HepG2 (cell line): ENCODE measurements around the gene ACAP3. TPM values are rescaled to one million over a fixed set of nuclear protein-coding genes. Genes with fewer than 3 reads are reported as not detected.

Source experiments
- ATAC-seq: fragments of 200-7000 bp; cut with Tn5 transposase; 3 replicates; pipeline ENCODE4 v1.9.1; 2020; ENCODE audit warnings: mild to moderate bottlenecking, moderate library complexity
- BruUV-seq: library from RNA; stranded (reverse); fragments of 400-500 nt; replicated peaks from 2 replicates; lab custom pipeline; 2021; lab: Mats Ljungman, UMichigan
- CTCF ChIA-PET: fragments of 300-600 bp; formaldehyde crosslinking; extraction: SDS; loops from one replicate; lab custom pipeline; 2021; ENCODE audit warnings: low total read pairs, inconsistent platforms, low intra/inter-chr PET ratio; lab: Yijun Ruan, JAX
- POLR2A ChIA-PET: fragments of 350-600 bp; sonication (Branson Sonifier 250); formaldehyde crosslinking; loops from one replicate; lab custom pipeline; 2020; ENCODE audit warnings: antibody characterized with exemption, inconsistent platforms; lab: Yijun Ruan, JAX
- DNase-seq: peaks from one replicate; pipeline ENCODE4 v3.0.0-alpha.2; 2015; ENCODE audit warnings: low spot score
- FAIRE-seq: peaks from 3 replicates; lab custom pipeline; 2011; peaks lifted over from hg19 to GRCh38; lab: Jason Lieb, UNC
- H2AFZ ChIP-seq: one replicate; pipeline ENCODE4 v1.6.1; 2011; ENCODE audit warnings: low read length, inconsistent platforms
- H3K27ac ChIP-seq: fragments of 300-600 bp; 3 replicates; pipeline ENCODE4 v1.8.0; 2011; ENCODE audit warnings: mixed run types, mild to moderate bottlenecking, mixed read lengths, low read length, inconsistent platforms; ENCODE audit not compliant: insufficient read depth; ENCODE audit errors: extremely low read length
- H3K27me3 ChIP-seq, 2 experiments: fragments of 200-600 bp in 1 of 2; 2 replicates in 1 of 2; 3 replicates in 1 of 2; pipeline versions ENCODE4 v1.6.0 to v1.8.0; 2011; ENCODE audit warnings: low read length in 2 of 2, mild to moderate bottlenecking in 2 of 2, moderate library complexity in 2 of 2, inconsistent platforms in 1 of 2; ENCODE audit not compliant: insufficient read depth in 2 of 2, control insufficient read depth in 1 of 2
- H3K36me3 ChIP-seq, 2 experiments: fragments of 200-600 bp in 1 of 2; replicated peaks in 1 of 2; 2 replicates in 1 of 2; 3 replicates in 1 of 2; pipeline versions ENCODE4 v1.5.1 to v1.8.0; 2011; ENCODE audit warnings: low read length in 2 of 2, inconsistent platforms in 1 of 2; ENCODE audit not compliant: insufficient read depth in 2 of 2, control insufficient read depth in 1 of 2
- H3K4me1 ChIP-seq: 2 replicates; pipeline ENCODE4 v1.5.1; 2012; ENCODE audit warnings: low read length, inconsistent platforms; ENCODE audit not compliant: insufficient read depth
- H3K4me2 ChIP-seq: 2 replicates; pipeline ENCODE4 v1.6.0; 2011; ENCODE audit warnings: low read depth, low read length, inconsistent platforms
- H3K4me3 ChIP-seq, 3 experiments: fragments of 200-600 bp in 1 of 3; sonication (generic), shearing (Covaris generic) in 1 of 3; replicated peaks in 1 of 3; 2 replicates each; pipeline ENCODE4 v1.5.1; 2011 to 2016; ENCODE audit warnings: low read length in 3 of 3, inconsistent platforms in 2 of 3, low read depth in 2 of 3, mild to moderate bottlenecking in 2 of 3, control low read depth in 1 of 3, mixed read lengths in 1 of 3; ENCODE audit not compliant: insufficient read depth in 1 of 3
- H3K79me2 ChIP-seq: one replicate; pipeline ENCODE4 v1.6.1; 2011; ENCODE audit warnings: low read length, inconsistent platforms; ENCODE audit not compliant: insufficient read depth
- H3K9ac ChIP-seq: 2 replicates; pipeline ENCODE4 v1.6.0; 2011; ENCODE audit warnings: mild to moderate bottlenecking, low read depth, low read length, inconsistent platforms; ENCODE audit not compliant: insufficient read depth
- H3K9me3 ChIP-seq: 2 replicates; pipeline ENCODE4 v1.5.1; 2012; ENCODE audit warnings: mild to moderate bottlenecking, low read length
- H4K20me1 ChIP-seq: 2 replicates; pipeline ENCODE4 v1.6.0; 2011; ENCODE audit warnings: inconsistent platforms, mild to moderate bottlenecking, low read length, moderate library complexity; ENCODE audit not compliant: insufficient read depth
- BHLHE40 ChIP-seq: IDR thresholded peaks from 2 replicates; pipeline ENCODE4 v1.6.1; 2011; ENCODE audit warnings: low read length, improper control_type of control experiment
- CHCHD3 ChIP-seq: sonication (generic); formaldehyde crosslinking; IDR thresholded peaks from 2 replicates; pipeline ENCODE4 v1.8.0; 2022; ENCODE audit warnings: mild to moderate bottlenecking, missing genetic modification reagents, moderate library complexity
- CSRNP1 ChIP-seq: sonication (generic); formaldehyde crosslinking; IDR thresholded peaks from 2 replicates; pipeline ENCODE4 v1.8.1; 2023; ENCODE audit warnings: mild to moderate bottlenecking, missing genetic modification reagents
- FOXP1 ChIP-seq, 2 experiments: fragments of 450-650 bp in 1 of 2; IDR thresholded peaks; 2 replicates each; pipeline ENCODE4 v1.6.1; 2017 to 2018; ENCODE audit warnings: antibody characterized with exemption in 1 of 2
- HES4 ChIP-seq: sonication (generic); formaldehyde crosslinking; IDR thresholded peaks from 2 replicates; pipeline ENCODE4 v1.9.0; 2021; ENCODE audit warnings: mild to moderate bottlenecking, missing genetic modification reagents, borderline replicate concordance
- HNF4A ChIP-seq: sonication (generic); formaldehyde crosslinking; IDR thresholded peaks from 2 replicates; pipeline ENCODE4 v1.4.0; 2020; ENCODE audit warnings: missing genetic modification reagents
- NONO ChIP-seq, 2 experiments: fragments of 450-650 bp in 1 of 2; sonication (generic) in 1 of 2; formaldehyde crosslinking in 1 of 2; IDR thresholded peaks in 1 of 2; conservative IDR thresholded peaks in 1 of 2; 2 replicates each; pipeline versions ENCODE4 v1.6.1 to v1.8.0; 2017 to 2022; ENCODE audit warnings: mild to moderate bottlenecking in 1 of 2, missing genetic modification reagents in 1 of 2, moderate library complexity in 1 of 2
- RBFOX2 ChIP-seq: fragments of 200-400 bp; formaldehyde crosslinking; IDR thresholded peaks from 2 replicates; pipeline ENCODE4 v1.6.1; 2017; ENCODE audit warnings: low read depth, mild to moderate bottlenecking, low read length
- SIN3B ChIP-seq: fragments of 150-350 bp; IDR thresholded peaks from 2 replicates; pipeline ENCODE4 v1.6.1; 2014; ENCODE audit warnings: low read length
- TRIM24 ChIP-seq: sonication (generic); formaldehyde crosslinking; IDR thresholded peaks from 2 replicates; pipeline ENCODE4 v1.8.0; 2022; ENCODE audit warnings: mild to moderate bottlenecking, missing genetic modification reagents
- ZEB1 ChIP-seq: IDR thresholded peaks from 2 replicates; pipeline ENCODE4 v1.6.1; 2012; ENCODE audit warnings: mild to moderate bottlenecking, low read depth, inconsistent platforms; ENCODE audit not compliant: insufficient replicate concordance
- ZNF569 ChIP-seq: sonication (generic); formaldehyde crosslinking; IDR thresholded peaks from 2 replicates; pipeline ENCODE4 v1.5.0; 2020; ENCODE audit warnings: mild to moderate bottlenecking, missing genetic modification reagents, moderate library complexity, borderline replicate concordance
- ZSCAN20 ChIP-seq: sonication (generic); formaldehyde crosslinking; IDR thresholded peaks from 2 replicates; pipeline ENCODE4 v1.4.0; 2020; ENCODE audit warnings: missing genetic modification reagents, mild to moderate bottlenecking, borderline replicate concordance
- ZSCAN9 ChIP-seq: IDR thresholded peaks from 2 replicates; pipeline ENCODE4 v1.6.1; 2016; ENCODE audit warnings: borderline replicate concordance
- WGBS: methylation state at CpG from one replicate; pipeline ENCODE4 v1.1.6; 2017; ENCODE audit warnings: low lambda C conversion rate; 5-methylcytosine and 5-hydroxymethylcytosine counted together
- in situ Hi-C: cut with HindIII; loops from 2 replicates; pipeline ENCODE4 v1.10.0; 2017; ENCODE audit warnings: low pct_unique_long_range_greater_than_20kb; ENCODE audit not compliant: extremely low pct_ligation_motif_present
- intact Hi-C: fragments of 100-400 bp; cut with micrococcal nuclease; formaldehyde crosslinking; loops from one replicate; pipeline ENCODE4 v1.10.0; 2022; ENCODE audit not compliant: unreplicated experiment
- polyA plus RNA-seq, 8 experiments: library from polyadenylated mRNA; depleted of rRNA in 3 of 8; stranded (reverse) in 7 of 8; unstranded in 1 of 8; fragments of >200 nt; fragmentation: Illumina TruSeq in 4 of 8; extraction: Trizol in 4 of 8; gene quantifications; 2 replicates each; pipeline versions ENCODE4 v1.2.1 to v1.2.3, GENCODE V29; 2011 to 2016; ENCODE audit warnings: low read depth in 4 of 8, missing spikeins in 1 of 8, mixed read lengths in 1 of 8; ENCODE audit not compliant: insufficient read depth in 1 of 8
- total RNA-seq, 5 experiments: library from RNA; depleted of rRNA; stranded (reverse); fragments of >200 nt; fragmentation: Illumina TruSeq; extraction: Trizol; gene quantifications; 2 replicates each; pipeline ENCODE4 v1.2.3, GENCODE V29; 2016; ENCODE audit warnings: low read depth in 1 of 5
- TF ChIP-seq, protein P1 (sequence below): sonication (generic); formaldehyde crosslinking; IDR thresholded peaks from 2 replicates; pipeline ENCODE4 v1.5.0; 2020; ENCODE audit warnings: mild to moderate bottlenecking, missing genetic modification reagents, moderate library complexity
- TF ChIP-seq, protein P2 (sequence below): IDR thresholded peaks from 2 replicates; pipeline ENCODE4 v1.6.1; 2012; ENCODE audit warnings: low read length, improper control_type of control experiment

The ACAP3 gene
- total and polyA plus RNA-seq, 2 of the 13 experiments (the other 11 are each of a cell fraction or from before 2014, with no cell fraction given): 29.4 to 50.8 TPM

- 67% methylated on average over 8 of the region's 8 CpGs for WGBS
- H3K27ac ChIP-seq: no peak overlapping the region
- H3K36me3 ChIP-seq: no peaks in the 10 kb centered on the region
- H3K4me2 ChIP-seq: peak overlapping the region; percentile 92
- no peak for FAIRE-seq
- POLR2A ChIA-PET: no interaction called here
- peak overlapping the region; percentile 69 to 74 (median 71); a peak in 4 of 6 replicates for H3K4me3 ChIP-seq
- H3K9me3 ChIP-seq: no peaks in the 10 kb centered on the region
- H3K9ac ChIP-seq: peak overlapping the region; percentile 80; the same call in 1 of the 2 replicates
- intact Hi-C loops: no loop called here
- no peak for ATAC-seq
- no peaks in the 10 kb centered on the region for H3K27me3 ChIP-seq
- peaks cover 4% of the 10 kb centered on the region for H3K79me2 ChIP-seq
- in situ Hi-C loops: no loop called here
- no TSS peak for BruUV-seq
- CTCF ChIA-PET: no interaction called here
- H4K20me1 ChIP-seq: no peaks in the 10 kb centered on the region
- no peak overlapping the region for H2AFZ ChIP-seq
- no peak for TF ChIP-seq ZNF569 (CRISPR knock-in tag)
- no peak for TF ChIP-seq ZSCAN20 (CRISPR knock-in tag)
- TF ChIP-seq, protein P1, sequence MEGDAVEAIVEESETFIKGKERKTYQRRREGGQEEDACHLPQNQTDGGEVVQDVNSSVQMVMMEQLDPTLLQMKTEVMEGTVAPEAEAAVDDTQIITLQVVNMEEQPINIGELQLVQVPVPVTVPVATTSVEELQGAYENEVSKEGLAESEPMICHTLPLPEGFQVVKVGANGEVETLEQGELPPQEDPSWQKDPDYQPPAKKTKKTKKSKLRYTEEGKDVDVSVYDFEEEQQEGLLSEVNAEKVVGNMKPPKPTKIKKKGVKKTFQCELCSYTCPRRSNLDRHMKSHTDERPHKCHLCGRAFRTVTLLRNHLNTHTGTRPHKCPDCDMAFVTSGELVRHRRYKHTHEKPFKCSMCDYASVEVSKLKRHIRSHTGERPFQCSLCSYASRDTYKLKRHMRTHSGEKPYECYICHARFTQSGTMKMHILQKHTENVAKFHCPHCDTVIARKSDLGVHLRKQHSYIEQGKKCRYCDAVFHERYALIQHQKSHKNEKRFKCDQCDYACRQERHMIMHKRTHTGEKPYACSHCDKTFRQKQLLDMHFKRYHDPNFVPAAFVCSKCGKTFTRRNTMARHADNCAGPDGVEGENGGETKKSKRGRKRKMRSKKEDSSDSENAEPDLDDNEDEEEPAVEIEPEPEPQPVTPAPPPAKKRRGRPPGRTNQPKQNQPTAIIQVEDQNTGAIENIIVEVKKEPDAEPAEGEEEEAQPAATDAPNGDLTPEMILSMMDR (CRISPR knock-in tag): no peak
- no peak for TF ChIP-seq RBFOX2
- no peak for TF ChIP-seq FOXP1 (IDR thresholded peaks at IDR 0.05)
- TF ChIP-seq FOXP1 (CRISPR knock-in tag; IDR thresholded peaks at IDR 0.05): no peak
- TF ChIP-seq CSRNP1 (CRISPR knock-in tag): no peak
- no peak for TF ChIP-seq ZEB1
- TF ChIP-seq ZSCAN9 (CRISPR knock-in tag): no peak
- TF ChIP-seq SIN3B: no peak
- no peak for TF ChIP-seq CHCHD3 (CRISPR knock-in tag)
- TF ChIP-seq HES4 (CRISPR knock-in tag): no peak
- TF ChIP-seq NONO (IDR thresholded peaks at IDR 0.05): no peak
- TF ChIP-seq NONO (CRISPR knock-in tag; conservative IDR thresholded peaks at IDR 0.05): no peak
- no peak for TF ChIP-seq TRIM24 (CRISPR knock-in tag)
- TF ChIP-seq HNF4A (CRISPR knock-in tag): no peak
- TF ChIP-seq, protein P2, sequence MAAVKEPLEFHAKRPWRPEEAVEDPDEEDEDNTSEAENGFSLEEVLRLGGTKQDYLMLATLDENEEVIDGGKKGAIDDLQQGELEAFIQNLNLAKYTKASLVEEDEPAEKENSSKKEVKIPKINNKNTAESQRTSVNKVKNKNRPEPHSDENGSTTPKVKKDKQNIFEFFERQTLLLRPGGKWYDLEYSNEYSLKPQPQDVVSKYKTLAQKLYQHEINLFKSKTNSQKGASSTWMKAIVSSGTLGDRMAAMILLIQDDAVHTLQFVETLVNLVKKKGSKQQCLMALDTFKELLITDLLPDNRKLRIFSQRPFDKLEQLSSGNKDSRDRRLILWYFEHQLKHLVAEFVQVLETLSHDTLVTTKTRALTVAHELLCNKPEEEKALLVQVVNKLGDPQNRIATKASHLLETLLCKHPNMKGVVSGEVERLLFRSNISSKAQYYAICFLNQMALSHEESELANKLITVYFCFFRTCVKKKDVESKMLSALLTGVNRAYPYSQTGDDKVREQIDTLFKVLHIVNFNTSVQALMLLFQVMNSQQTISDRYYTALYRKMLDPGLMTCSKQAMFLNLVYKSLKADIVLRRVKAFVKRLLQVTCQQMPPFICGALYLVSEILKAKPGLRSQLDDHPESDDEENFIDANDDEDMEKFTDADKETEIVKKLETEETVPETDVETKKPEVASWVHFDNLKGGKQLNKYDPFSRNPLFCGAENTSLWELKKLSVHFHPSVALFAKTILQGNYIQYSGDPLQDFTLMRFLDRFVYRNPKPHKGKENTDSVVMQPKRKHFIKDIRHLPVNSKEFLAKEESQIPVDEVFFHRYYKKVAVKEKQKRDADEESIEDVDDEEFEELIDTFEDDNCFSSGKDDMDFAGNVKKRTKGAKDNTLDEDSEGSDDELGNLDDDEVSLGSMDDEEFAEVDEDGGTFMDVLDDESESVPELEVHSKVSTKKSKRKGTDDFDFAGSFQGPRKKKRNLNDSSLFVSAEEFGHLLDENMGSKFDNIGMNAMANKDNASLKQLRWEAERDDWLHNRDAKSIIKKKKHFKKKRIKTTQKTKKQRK: no peak
- TF ChIP-seq BHLHE40: no peak
- no peak for DNase-seq
- H3K4me1 ChIP-seq: peaks cover 60% of the 10 kb centered on the region
Measured at GRCh38 chr1:1356166-1356795, 48.6 kb upstream of the ACAP3 start.
